ENCODE data around the gene NR3C1. TPM values are rescaled to one million over a fixed set of nuclear protein-coding genes. Genes with fewer than 3 reads are reported as not detected.

NR3C1 gene
- total RNA-seq, 1 experiment from 2014 or later: 16.0 TPM

GRCh38 chr5:143404416-143405062 lies 1.1 kb upstream of the NR3C1 start:
- ChIA-PET CTCF (interaction anchor here (0.6 to 1.6 kb wide), 3 partner anchors 13 to 350 kb away, joined by 3 to 6 read pairs (median 4); no protein-coding TSS in a partner anchor), POLR2A (interaction anchor here (1.9 kb wide), 1 partner anchor 9 kb away, joined by 8 read pairs; no protein-coding TSS in a partner anchor), RAD21 (ENCODE audit: low non-redundant PET in 1 of 2, low total read pairs in 2 of 2, uncharacterized antibody in 2 of 2, unreplicated experiment in 2 of 2) (interaction anchor here in 1 of 2 experiments (0.6 kb wide), 1 partner anchor 227 kb away, joined by 4 read pairs; no protein-coding TSS in a partner anchor)
- ATAC-seq: peak; percentile 49
- Histone ChIP-seq H3K79me2 (ENCODE audit: insufficient read depth, low read length) (peaks cover 14% of the 10 kb centered on the region; the same call in 1 of the 2 replicates), H3K9ac (ENCODE audit: low read length) (peak overlapping the region; percentile 71), H3K9me2 (ENCODE audit: insufficient read depth) (no peaks in the 10 kb centered on the region), H3K4me3 (replicated peaks in 1 of 2; ENCODE audit: low read depth in 1 of 2, low read length in 2 of 2) (peak overlapping the region; percentile 50 to 77), H3K27me3 (ENCODE audit: insufficient read depth, low read length) (no peaks in the 10 kb centered on the region), H2AFZ (ENCODE audit: low read depth, low read length, poor library complexity, severe bottlenecking) (peak overlapping the region; percentile 10), H3K4me2 (ENCODE audit: low read length) (peak overlapping the region; percentile 93), H3K27ac (ENCODE audit: low read depth, low read length) (peak overlapping the region; percentile 77; the same call in 1 of the 2 replicates), H4K20me1 (ENCODE audit: insufficient read depth) (no peaks in the 10 kb centered on the region), H3K9me3 (ENCODE audit: control insufficient read depth in 1 of 2, insufficient read depth in 1 of 2, low read depth in 1 of 2, low read length in 2 of 2) (no peaks in the 10 kb centered on the region), H3K36me3 (ENCODE audit: control insufficient read depth in 1 of 2, insufficient read depth in 2 of 2, low read length in 2 of 2) (peaks cover 0 to 6% of the 10 kb centered on the region in 2 experiments; a peak in 1 of 4 replicates), H3K4me1 (ENCODE audit: control insufficient read depth in 1 of 2, insufficient read depth in 2 of 2, low read length in 2 of 2) (peaks cover 9 to 14% of the 10 kb centered on the region in 2 experiments; a peak in 2 of 4 replicates)
- no TSS peak for BruUV-seq (replicated peaks)
- DNase-seq (ENCODE audit: low read depth, low spot score): no peak
- intact Hi-C loops (cut with micrococcal nuclease): loop anchor here (2.0 to 5.0 kb wide), 3 partner anchors 202 to 423 kb away; no protein-coding TSS in a partner anchor
- TF ChIP-seq MAX (IDR thresholded peaks at IDR 0.05): 0 out of 2 replicates have a peak, but pooled peaks have one; percentile 25
- no peak for TF ChIP-seq ZFX (IDR thresholded peaks at IDR 0.05)

- peak overlapping the region; percentile 66 to 77 for H3K4me3 ChIP-seq (replicated peaks in 1 of 2; ENCODE audit: low read depth in 1 of 2, low read length in 2 of 2)
- H3K36me3 ChIP-seq (ENCODE audit: control insufficient read depth in 1 of 2, insufficient read depth in 2 of 2, low read length in 2 of 2): peaks cover 0 to 6% of the 10 kb centered on the region in 2 experiments; a peak in 1 of 4 replicates
- no peaks in the 10 kb centered on the region for H4K20me1 ChIP-seq (ENCODE audit: insufficient read depth)
- no peak overlapping the region for H2AFZ ChIP-seq (ENCODE audit: low read depth, low read length, poor library complexity, severe bottlenecking)
- no peaks in the 10 kb centered on the region for H3K9me2 ChIP-seq (ENCODE audit: insufficient read depth)
- no peaks in the 10 kb centered on the region for H3K9me3 ChIP-seq (ENCODE audit: control insufficient read depth in 1 of 2, insufficient read depth in 1 of 2, low read depth in 1 of 2, low read length in 2 of 2)
- H3K79me2 ChIP-seq (ENCODE audit: insufficient read depth, low read length): peaks cover 22% of the 10 kb centered on the region; the same call in 1 of the 2 replicates
- no peak for DNase-seq (ENCODE audit: low read depth, low spot score)
- peak overlapping the region; percentile 93 for H3K4me2 ChIP-seq (ENCODE audit: low read length)
- ATAC-seq: peak; percentile 46
- intact Hi-C loops (cut with micrococcal nuclease): loop anchor here (2.0 to 5.0 kb wide), 3 partner anchors 158 to 424 kb away; no protein-coding TSS in a partner anchor
- peak overlapping the region; percentile 74 for H3K27ac ChIP-seq (ENCODE audit: low read depth, low read length)
- ChIA-PET RAD21 (ENCODE audit: low non-redundant PET in 1 of 2, low total read pairs in 2 of 2, uncharacterized antibody in 2 of 2, unreplicated experiment in 2 of 2) (interaction anchor here in 1 of 2 experiments (0.7 to 1.2 kb wide), 2 partner anchors 321 to 400 kb away, joined by 3 read pairs; no protein-coding TSS in a partner anchor), CTCF (interaction anchor here (1.5 to 1.6 kb wide), 2 partner anchors 15 to 297 kb away, joined by 3 to 6 read pairs; no protein-coding TSS in a partner anchor), POLR2A (interaction anchor here (1.9 kb wide), 1 partner anchor 10 kb away, joined by 8 read pairs; no protein-coding TSS in a partner anchor)
- peak overlapping the region; percentile 71 for H3K9ac ChIP-seq (ENCODE audit: low read length)
- BruUV-seq (replicated peaks): no TSS peak
- peaks cover 9 to 14% of the 10 kb centered on the region in 2 experiments; a peak in 2 of 4 replicates for H3K4me1 ChIP-seq (ENCODE audit: control insufficient read depth in 1 of 2, insufficient read depth in 2 of 2, low read length in 2 of 2)
- no peaks in the 10 kb centered on the region for H3K27me3 ChIP-seq (ENCODE audit: insufficient read depth, low read length)
- TF ChIP-seq RAD21 (IDR thresholded peaks at IDR 0.05; ENCODE audit: low read depth) (0 out of 2 replicates have a peak, but pooled peaks have one; percentile 10), JUND (IDR thresholded peaks at IDR 0.05) (peak; percentile 17; the same call in 1 of the 2 replicates), CEBPB (IDR thresholded peaks at IDR 0.05; ENCODE audit: low read depth) (no peak), MAX (IDR thresholded peaks at IDR 0.05) (peak; percentile 29; the same call in 1 of the 2 replicates)
These were observed 223 bp downstream of the NR3C1 start for GRCh38 chr5:143403334-143403592.

Data from HCT116 (cell line).